Prostate gland (tissue), 2 donors: ENCODE data around the gene KRT6B.

Experiments
- POLR2A ChIP-seq: fragments of 450-650 bp; IDR thresholded peaks from one replicate; pipeline ENCODE4 v1.6.1; 2016; ENCODE audit warnings: antibody characterized with exemption, mild to moderate bottlenecking
- TF ChIP-seq, protein P1 (sequence below), 4 experiments: fragments of 200-600 bp in 2 of 4; fragments of 450-650 bp in 2 of 4; sonication (generic) in 2 of 4; IDR thresholded peaks; 1 replicate in 3 of 4; 2 replicates in 1 of 4; pipeline ENCODE4 v1.5.1; 2016 to 2019; ENCODE audit warnings: antibody characterized with exemption in 4 of 4, mild to moderate bottlenecking in 2 of 4, moderate library complexity in 2 of 4

DNA sequence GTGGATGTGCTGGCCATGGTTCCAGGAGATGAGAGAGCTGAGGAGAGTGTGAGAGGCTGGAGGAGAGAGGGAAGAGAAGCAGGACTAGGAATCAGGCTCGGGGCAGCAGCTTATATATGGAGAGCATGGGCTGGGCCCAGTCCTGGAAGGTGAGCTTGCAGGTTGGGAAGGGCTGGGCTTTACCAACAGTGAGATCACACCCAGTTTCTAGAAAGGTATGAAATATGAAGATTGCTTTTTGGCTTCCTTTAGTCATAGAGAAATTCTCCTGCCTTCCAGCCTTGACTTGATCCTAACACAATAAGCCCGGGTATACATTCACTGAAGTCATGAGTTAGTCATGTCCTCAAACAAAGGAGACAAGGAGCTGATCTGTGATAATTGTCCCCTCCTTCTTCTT is 41.2 kb upstream of the KRT6B start, which contains the start of gene KRT6A:
- TF ChIP-seq, protein P1, sequence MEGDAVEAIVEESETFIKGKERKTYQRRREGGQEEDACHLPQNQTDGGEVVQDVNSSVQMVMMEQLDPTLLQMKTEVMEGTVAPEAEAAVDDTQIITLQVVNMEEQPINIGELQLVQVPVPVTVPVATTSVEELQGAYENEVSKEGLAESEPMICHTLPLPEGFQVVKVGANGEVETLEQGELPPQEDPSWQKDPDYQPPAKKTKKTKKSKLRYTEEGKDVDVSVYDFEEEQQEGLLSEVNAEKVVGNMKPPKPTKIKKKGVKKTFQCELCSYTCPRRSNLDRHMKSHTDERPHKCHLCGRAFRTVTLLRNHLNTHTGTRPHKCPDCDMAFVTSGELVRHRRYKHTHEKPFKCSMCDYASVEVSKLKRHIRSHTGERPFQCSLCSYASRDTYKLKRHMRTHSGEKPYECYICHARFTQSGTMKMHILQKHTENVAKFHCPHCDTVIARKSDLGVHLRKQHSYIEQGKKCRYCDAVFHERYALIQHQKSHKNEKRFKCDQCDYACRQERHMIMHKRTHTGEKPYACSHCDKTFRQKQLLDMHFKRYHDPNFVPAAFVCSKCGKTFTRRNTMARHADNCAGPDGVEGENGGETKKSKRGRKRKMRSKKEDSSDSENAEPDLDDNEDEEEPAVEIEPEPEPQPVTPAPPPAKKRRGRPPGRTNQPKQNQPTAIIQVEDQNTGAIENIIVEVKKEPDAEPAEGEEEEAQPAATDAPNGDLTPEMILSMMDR (IDR thresholded peaks at IDR 0.05), result no peak
- TF ChIP-seq POLR2A, result no peak
